HCT116 (cell line): Measurements from ENCODE around the gene PLCB2. TPM values are rescaled to one million over a fixed set of nuclear protein-coding genes. Genes with fewer than 3 reads are reported as not detected.

Source experiments
- ATAC-seq: fragments of 200-7000 bp; cut with Tn5 transposase; 2 replicates; pipeline ENCODE4 v1.9.1; 2020; ENCODE audit warnings: mild to moderate bottlenecking, moderate library complexity
- BruUV-seq: library from RNA; stranded (reverse); fragments of 400-500 nt; replicated peaks from 2 replicates; lab custom pipeline; 2021; lab: Mats Ljungman, UMichigan
- CTCF ChIA-PET: fragments of 300-600 bp; sonication (Branson Sonifier 250); formaldehyde crosslinking; loops from one replicate; lab custom pipeline; 2021; ENCODE audit warnings: antibody characterized with exemption; lab: Charles Lee
- POLR2A ChIA-PET: fragments of 300-600, 350-600 bp; sonication (Branson Sonifier 250); formaldehyde crosslinking; loops from one replicate; lab custom pipeline; 2021; ENCODE audit warnings: antibody characterized with exemption; lab: Charles Lee
- RAD21 ChIA-PET, 2 experiments: fragments of 300-600 bp; sonication (Branson Sonifier 250); formaldehyde crosslinking; loops; one replicate each; lab custom pipeline; 2023; ENCODE audit warnings: low total read pairs in 2 of 2; ENCODE audit not compliant: uncharacterized antibody in 2 of 2, unreplicated experiment in 2 of 2, low non-redundant PET in 1 of 2; lab: Charles Lee
- DNase-seq: peaks from one replicate; pipeline ENCODE4 v3.0.0-alpha.2; 2010; ENCODE audit warnings: low read depth, low spot score
- H2AFZ ChIP-seq: fragments of 200-600 bp; shearing (Covaris generic), sonication (generic); 2 replicates; pipeline ENCODE4 v1.6.1; 2017; ENCODE audit warnings: low read depth, mixed run types, mixed read lengths, antibody characterized with exemption, low read length; ENCODE audit not compliant: poor library complexity, severe bottlenecking
- H3K27ac ChIP-seq: 2 replicates; pipeline ENCODE4 v1.5.1; 2012; ENCODE audit warnings: low read depth, low read length
- H3K27me3 ChIP-seq: fragments of 200-600 bp; sonication (generic); 2 replicates; pipeline ENCODE4 v1.6.1; 2016; ENCODE audit warnings: mixed run types, low read length, mixed read lengths; ENCODE audit not compliant: insufficient read depth
- H3K36me3 ChIP-seq, 2 experiments: fragments of 200-500 bp in 1 of 2; fragments of 200-600 bp in 1 of 2; sonication (Bioruptor generic) in 1 of 2; sonication (generic) in 1 of 2; 2 replicates each; pipeline versions ENCODE4 v1.5.1 to v1.6.1; 2014 to 2016; ENCODE audit warnings: low read length in 2 of 2, inconsistent platforms in 1 of 2, mixed read lengths in 1 of 2, mixed run types in 1 of 2; ENCODE audit not compliant: insufficient read depth in 2 of 2, control insufficient read depth in 1 of 2
- H3K4me1 ChIP-seq, 2 experiments: fragments of 200-600 bp in 1 of 2; sonication (generic) in 1 of 2; 2 replicates each; pipeline versions ENCODE4 v1.5.1 to v1.6.1; 2012 to 2017; ENCODE audit warnings: low read length in 2 of 2, inconsistent platforms in 1 of 2, mild to moderate bottlenecking in 1 of 2, mixed read lengths in 1 of 2, mixed run types in 1 of 2, moderate library complexity in 1 of 2; ENCODE audit not compliant: insufficient read depth in 2 of 2, control insufficient read depth in 1 of 2
- H3K4me2 ChIP-seq: fragments of 200-600 bp; sonication (generic); 2 replicates; pipeline ENCODE4 v1.6.1; 2017; ENCODE audit warnings: mixed run types, low read length, mixed read lengths
- H3K4me3 ChIP-seq, 2 experiments: fragments of 200-600 bp in 1 of 2; sonication (generic) in 1 of 2; replicated peaks in 1 of 2; 2 replicates each; pipeline ENCODE4 v1.5.1; 2011 to 2016; ENCODE audit warnings: low read length in 2 of 2, control low read depth in 1 of 2, low read depth in 1 of 2, mild to moderate bottlenecking in 1 of 2, mixed read lengths in 1 of 2, mixed run types in 1 of 2
- H3K79me2 ChIP-seq: fragments of 200-600 bp; sonication (generic); 2 replicates; pipeline ENCODE4 v1.6.1; 2017; ENCODE audit warnings: mild to moderate bottlenecking, mixed run types, low read length, moderate library complexity, mixed read lengths; ENCODE audit not compliant: insufficient read depth
- H3K9ac ChIP-seq: fragments of 200-600 bp; sonication (generic); 2 replicates; pipeline ENCODE4 v1.6.1; 2016; ENCODE audit warnings: low read length, mixed read lengths
- H3K9me2 ChIP-seq: fragments of 200-600 bp; sonication (generic), shearing (Covaris generic); 2 replicates; pipeline ENCODE4 v1.6.1; 2017; ENCODE audit warnings: mixed run types, mild to moderate bottlenecking, moderate library complexity; ENCODE audit not compliant: insufficient read depth
- H3K9me3 ChIP-seq, 2 experiments: fragments of 200-500 bp in 1 of 2; fragments of 200-600 bp in 1 of 2; sonication (Bioruptor generic) in 1 of 2; sonication (generic) in 1 of 2; 2 replicates each; pipeline ENCODE4 v1.6.1; 2014 to 2017; ENCODE audit warnings: low read length in 2 of 2, mixed read lengths in 2 of 2, inconsistent platforms in 1 of 2, low read depth in 1 of 2, mild to moderate bottlenecking in 1 of 2, mixed run types in 1 of 2, moderate library complexity in 1 of 2; ENCODE audit not compliant: control insufficient read depth in 1 of 2, insufficient read depth in 1 of 2
- H4K20me1 ChIP-seq: fragments of 200-600 bp; sonication (generic), shearing (Covaris generic); 2 replicates; pipeline ENCODE4 v1.6.1; 2017; ENCODE audit warnings: mixed run types, mild to moderate bottlenecking, moderate library complexity; ENCODE audit not compliant: insufficient read depth
- CTCF ChIP-seq, 3 experiments: fragments of 200-600 bp in 1 of 3; sonication (generic) in 1 of 3; IDR thresholded peaks in 2 of 3; conservative IDR thresholded peaks in 1 of 3; 2 replicates each; pipeline ENCODE4 v1.5.1; 2012 to 2017; ENCODE audit warnings: low read depth in 2 of 3, low read length in 2 of 3, antibody characterized with exemption in 1 of 3, borderline replicate concordance in 1 of 3, control low read depth in 1 of 3, mild to moderate bottlenecking in 1 of 3, mixed read lengths in 1 of 3, mixed run types in 1 of 3, moderate library complexity in 1 of 3; ENCODE audit not compliant: insufficient read depth in 1 of 3
- ELF1 ChIP-seq: IDR thresholded peaks from 2 replicates; pipeline ENCODE4 v1.6.1; 2012; ENCODE audit warnings: low read depth, borderline replicate concordance
- SRF ChIP-seq: IDR thresholded peaks from 2 replicates; pipeline ENCODE4 v1.6.1; 2012; ENCODE audit warnings: low read depth
- TCF7L2 ChIP-seq: IDR thresholded peaks from 2 replicates; pipeline ENCODE4 v1.7.0; 2011; ENCODE audit warnings: borderline replicate concordance, inconsistent platforms; ENCODE audit not compliant: insufficient read depth, insufficient read length; ENCODE audit errors: extremely low read depth
- intact Hi-C: fragments of 100-400 bp; cut with micrococcal nuclease; formaldehyde crosslinking; loops from 2 replicates; pipeline ENCODE4 v1.10.0; 2022
- total RNA-seq: library from RNA; stranded (reverse); gene quantifications from one replicate; pipeline ENCODE4 v1.2.1, GENCODE V29; 2021; ENCODE audit not compliant: unreplicated experiment

PLCB2 gene
- total RNA-seq, 1 experiment from 2014 or later: 2.8 TPM

- intact Hi-C loops: loop anchor here (1.0 to 10.0 kb wide), 2 partner anchors 82 to 165 kb away; no protein-coding TSS in a partner anchor
- ATAC-seq: peak; percentile 37
- Histone ChIP-seq H3K9me3 (no peaks in the 10 kb centered on the region), H3K4me2 (peak overlapping the region; percentile 87), H2AFZ (no peak overlapping the region), H3K4me3 (peak overlapping the region; percentile 57 to 60), H3K4me1 (peaks cover 41 to 67% of the 10 kb centered on the region in 2 experiments), H3K27ac (peak overlapping the region; percentile 92), H3K79me2 (peaks cover 5% of the 10 kb centered on the region; the same call in 1 of the 2 replicates), H3K9me2 (no peaks in the 10 kb centered on the region), H4K20me1 (no peaks in the 10 kb centered on the region), H3K9ac (peak overlapping the region; percentile 76)
- ChIA-PET CTCF (interaction anchor here (0.6 to 5.2 kb wide), 17 partner anchors 8 to 554 kb away, joined by 3 to 55 read pairs (median 3); partner anchors contain the start of genes INAFM2, IVD and VPS18), POLR2A (interaction anchor here (1.0 to 3.4 kb wide), 7 partner anchors 16 to 65 kb away, joined by 3 to 11 read pairs (median 3); partner anchors contain the start of genes DISP2, INAFM2 and IVD)
- TSS peak; percentile 59 for BruUV-seq
- no peak for DNase-seq
- TF ChIP-seq TCF7L2: no peak
- TF ChIP-seq ELF1: no peak
- no peak for TF ChIP-seq SRF
- TF ChIP-seq, all 23 proteins: peak for 0
- RAD21 ChIA-PET: interaction anchor here (1.3 to 1.7 kb wide), 3 partner anchors 51 to 82 kb away, joined by 3 to 7 read pairs (median 4); no protein-coding TSS in a partner anchor
- Histone ChIP-seq H3K36me3 (peaks cover 0 to 7% of the 10 kb centered on the region in 2 experiments; a peak in 1 of 4 replicates), H3K27me3 (no peaks in the 10 kb centered on the region)
Measured at GRCh38 chr15:40340038-40340739, 32.5 kb upstream of the PLCB2 start.

DNA sequence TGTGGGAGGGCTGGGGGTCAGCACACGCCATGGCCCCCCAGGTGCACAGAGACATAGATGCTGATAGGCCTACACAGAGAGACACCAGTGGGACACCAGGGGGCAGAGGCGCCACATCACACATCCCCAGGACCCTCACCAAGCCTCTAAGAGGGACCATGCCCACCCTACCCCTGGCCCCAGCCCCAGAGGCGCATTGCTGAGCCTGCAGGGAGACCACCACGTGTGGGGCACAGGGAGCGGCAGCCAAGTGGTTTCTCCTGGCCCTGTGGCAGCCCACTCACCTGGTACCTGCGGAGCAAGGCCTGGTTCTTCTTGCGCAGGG, 31.8 kb upstream of the PLCB2 start:
- H3K4me3 ChIP-seq: peak overlapping the region; percentile 57 to 60
- H3K9me3 ChIP-seq: no peaks in the 10 kb centered on the region
- ChIA-PET POLR2A (interaction anchor here (0.7 to 3.4 kb wide), 7 partner anchors 13 to 66 kb away, joined by 3 to 11 read pairs (median 4); partner anchors contain the start of genes INAFM2 and IVD), CTCF (interaction anchor here (0.7 to 5.2 kb wide), 18 partner anchors 11 to 554 kb away, joined by 3 to 55 read pairs (median 4); partner anchors contain the start of genes INAFM2, IVD and VPS18), RAD21 (interaction anchor here (0.7 to 1.7 kb wide), 6 partner anchors 28 to 82 kb away, joined by 3 to 7 read pairs (median 4); no protein-coding TSS in a partner anchor)
- DNase-seq (no peak), ATAC-seq (peak; percentile 21)
- H3K4me2 ChIP-seq: peak overlapping the region; percentile 87
- H3K4me1 ChIP-seq: peaks cover 41 to 62% of the 10 kb centered on the region in 2 experiments
- no peaks in the 10 kb centered on the region for H3K27me3 ChIP-seq
- H4K20me1 ChIP-seq: no peaks in the 10 kb centered on the region
- intact Hi-C loops: no loop called here
- H2AFZ ChIP-seq: no peak overlapping the region
- peak overlapping the region; percentile 92 for H3K27ac ChIP-seq
- TF ChIP-seq TCF7L2: no peak
- peak in 2 of 3 experiments; percentile 44 to 51; a peak in 3 of 6 replicates for TF ChIP-seq CTCF (IDR thresholded peaks at IDR 0.05 in 2 of 3, conservative IDR thresholded peaks at IDR 0.05 in 1 of 3; ENCODE audit: borderline replicate concordance in 1 of 3, insufficient read depth in 1 of 3, low read depth in 2 of 3, low read length in 2 of 3)
- H3K79me2 ChIP-seq: peaks cover 5% of the 10 kb centered on the region; the same call in 1 of the 2 replicates
- BruUV-seq: no TSS peak
- peak overlapping the region; percentile 76 for H3K9ac ChIP-seq
- H3K36me3 ChIP-seq: peaks cover 0 to 7% of the 10 kb centered on the region in 2 experiments; a peak in 1 of 4 replicates
- H3K9me2 ChIP-seq: no peaks in the 10 kb centered on the region
